Measurements from ENCODE around the gene AGO4. TPM values are rescaled to one million over a fixed set of nuclear protein-coding genes. Genes with fewer than 3 reads are reported as not detected.
"Not testable (repeated sequence)": the region's sequence is repeated elsewhere in the genome, so short reads cannot be mapped to it uniquely, and the experiment has no call there.

AGO4 gene
- total RNA-seq, 1 experiment from 2014 or later, result 5.2 TPM

DNA sequence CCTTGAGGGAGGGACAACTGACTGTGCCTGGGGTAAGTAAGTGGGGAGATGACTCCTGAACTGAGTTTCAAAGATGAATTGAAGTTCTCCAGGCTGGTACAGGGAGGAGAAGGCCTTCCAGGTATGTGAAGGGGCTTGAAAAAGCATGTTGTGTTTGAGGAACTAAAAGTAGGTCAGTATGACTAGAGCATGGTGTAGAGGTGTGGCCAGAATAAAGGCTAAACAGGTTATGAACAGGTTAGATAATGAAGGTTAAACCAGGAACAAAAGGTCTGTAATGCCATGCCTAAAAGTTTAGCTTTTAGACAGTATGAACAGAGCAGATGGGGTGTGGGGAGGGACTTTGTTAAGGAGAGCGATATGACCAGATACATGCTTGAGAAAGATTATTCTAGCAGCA is 30.7 kb upstream of the AGO4 start:
- H3K27me3 Mint-ChIP-seq (ENCODE audit: insufficient read depth, unreplicated experiment), result no peaks in the 10 kb centered on the region
- TF ChIP-seq, protein P1, sequence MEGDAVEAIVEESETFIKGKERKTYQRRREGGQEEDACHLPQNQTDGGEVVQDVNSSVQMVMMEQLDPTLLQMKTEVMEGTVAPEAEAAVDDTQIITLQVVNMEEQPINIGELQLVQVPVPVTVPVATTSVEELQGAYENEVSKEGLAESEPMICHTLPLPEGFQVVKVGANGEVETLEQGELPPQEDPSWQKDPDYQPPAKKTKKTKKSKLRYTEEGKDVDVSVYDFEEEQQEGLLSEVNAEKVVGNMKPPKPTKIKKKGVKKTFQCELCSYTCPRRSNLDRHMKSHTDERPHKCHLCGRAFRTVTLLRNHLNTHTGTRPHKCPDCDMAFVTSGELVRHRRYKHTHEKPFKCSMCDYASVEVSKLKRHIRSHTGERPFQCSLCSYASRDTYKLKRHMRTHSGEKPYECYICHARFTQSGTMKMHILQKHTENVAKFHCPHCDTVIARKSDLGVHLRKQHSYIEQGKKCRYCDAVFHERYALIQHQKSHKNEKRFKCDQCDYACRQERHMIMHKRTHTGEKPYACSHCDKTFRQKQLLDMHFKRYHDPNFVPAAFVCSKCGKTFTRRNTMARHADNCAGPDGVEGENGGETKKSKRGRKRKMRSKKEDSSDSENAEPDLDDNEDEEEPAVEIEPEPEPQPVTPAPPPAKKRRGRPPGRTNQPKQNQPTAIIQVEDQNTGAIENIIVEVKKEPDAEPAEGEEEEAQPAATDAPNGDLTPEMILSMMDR (IDR thresholded peaks at IDR 0.05; ENCODE audit: unreplicated experiment), result no peak
- H3K9me3 Mint-ChIP-seq (ENCODE audit: unreplicated experiment), result no peaks in the 10 kb centered on the region
- ChIA-PET CTCF (interaction anchor here (0.6 to 2.6 kb wide), 8 partner anchors 9 to 325 kb away, joined by 3 to 14 read pairs (median 4); no protein-coding TSS in a partner anchor), POLR2A (interaction anchor here (0.7 kb wide), 1 partner anchor 75 kb away, joined by 3 read pairs; no protein-coding TSS in a partner anchor)
- H3K4me3 Mint-ChIP-seq (ENCODE audit: unreplicated experiment), result no peak overlapping the region
- intact Hi-C loops (cut with micrococcal nuclease), result no loop called here
- no peaks in the 10 kb centered on the region for H3K4me1 Mint-ChIP-seq (ENCODE audit: insufficient read depth, unreplicated experiment)
- DNase-seq (ENCODE audit: unreplicated experiment), result no peak
- no TSS peak for BruUV-seq (replicated peaks)
- H3K27ac Mint-ChIP-seq (ENCODE audit: low read depth, unreplicated experiment), result no peak overlapping the region
- H3K36me3 Mint-ChIP-seq (ENCODE audit: insufficient read depth, unreplicated experiment), result no peaks in the 10 kb centered on the region

GRCh38 chr1:35783055-35783583 is 24.7 kb upstream of the AGO4 start:
- intact Hi-C loops (cut with micrococcal nuclease), result no loop called here
- no peaks in the 10 kb centered on the region for H3K4me1 Mint-ChIP-seq (ENCODE audit: insufficient read depth, unreplicated experiment)
- H3K36me3 Mint-ChIP-seq (ENCODE audit: insufficient read depth, unreplicated experiment), result no peaks in the 10 kb centered on the region
- no peak overlapping the region for H3K27ac Mint-ChIP-seq (ENCODE audit: low read depth, unreplicated experiment)
- no peak overlapping the region for H3K4me3 Mint-ChIP-seq (ENCODE audit: unreplicated experiment)
- BruUV-seq (replicated peaks), result no TSS peak
- POLR2A ChIA-PET, result no interaction called here
- H3K9me3 Mint-ChIP-seq (ENCODE audit: unreplicated experiment), result peaks cover 8% of the 10 kb centered on the region
- TF ChIP-seq, protein P1 (IDR thresholded peaks at IDR 0.05; ENCODE audit: unreplicated experiment), result no peak
- CTCF ChIA-PET, result interaction anchor here (0.6 to 2.4 kb wide), 7 partner anchors 8 to 581 kb away, joined by 3 to 9 read pairs (median 4); no protein-coding TSS in a partner anchor
- H3K27me3 Mint-ChIP-seq (ENCODE audit: insufficient read depth, unreplicated experiment), result no peaks in the 10 kb centered on the region
- DNase-seq (ENCODE audit: unreplicated experiment), result no peak

DNA sequence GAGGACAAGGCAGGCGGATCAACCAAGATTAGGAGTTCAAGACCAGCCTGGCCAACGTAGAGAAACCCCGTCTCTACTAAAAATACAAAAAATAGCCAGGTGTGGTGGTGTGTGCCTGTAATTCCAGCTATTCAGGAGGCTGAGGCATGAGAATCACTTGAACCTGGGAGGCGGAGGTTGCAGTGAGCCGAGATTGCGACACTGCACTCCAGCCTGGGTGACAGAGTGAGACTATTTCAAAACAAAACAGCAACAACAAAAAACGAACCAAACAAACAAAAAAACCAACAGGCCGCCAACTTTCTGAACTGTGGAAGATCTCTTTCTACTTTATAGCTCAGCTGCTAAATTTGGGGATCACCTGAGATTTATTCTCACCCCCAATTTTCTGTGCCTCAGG is 23.5 kb upstream of the AGO4 start:
- not testable (repeated sequence) for DNase-seq (ENCODE audit: unreplicated experiment); BruUV-seq (replicated peaks); H3K9me3 Mint-ChIP-seq (ENCODE audit: unreplicated experiment)

GRCh38 chr1:35788139-35788538 is 19.7 kb upstream of the AGO4 start:
- ChIA-PET POLR2A (no interaction called here), CTCF (no interaction called here)
- H3K27ac Mint-ChIP-seq (ENCODE audit: low read depth, unreplicated experiment), result no peak overlapping the region
- no peak overlapping the region for H3K4me3 Mint-ChIP-seq (ENCODE audit: unreplicated experiment)
- TF ChIP-seq, protein P1 (IDR thresholded peaks at IDR 0.05; ENCODE audit: unreplicated experiment), result no peak
- H3K27me3 Mint-ChIP-seq (ENCODE audit: insufficient read depth, unreplicated experiment), result no peaks in the 10 kb centered on the region
- no peaks in the 10 kb centered on the region for H3K4me1 Mint-ChIP-seq (ENCODE audit: insufficient read depth, unreplicated experiment)
- DNase-seq (ENCODE audit: unreplicated experiment), result no peak
- H3K9me3 Mint-ChIP-seq (ENCODE audit: unreplicated experiment), result peaks cover 6% of the 10 kb centered on the region
- BruUV-seq (replicated peaks), result no TSS peak
- H3K36me3 Mint-ChIP-seq (ENCODE audit: insufficient read depth, unreplicated experiment), result no peaks in the 10 kb centered on the region
- intact Hi-C loops (cut with micrococcal nuclease), result no loop called here

More for the DNA sequence above, 23.5 kb upstream of the AGO4 start:
- H3K27me3 Mint-ChIP-seq (ENCODE audit: insufficient read depth, unreplicated experiment); H3K36me3 Mint-ChIP-seq (ENCODE audit: insufficient read depth, unreplicated experiment); H3K4me3 Mint-ChIP-seq (ENCODE audit: unreplicated experiment); intact Hi-C loops (cut with micrococcal nuclease); POLR2A ChIA-PET; H3K4me1 Mint-ChIP-seq (ENCODE audit: insufficient read depth, unreplicated experiment); H3K27ac Mint-ChIP-seq (ENCODE audit: low read depth, unreplicated experiment): not testable (repeated sequence)
- CTCF ChIA-PET, result interaction anchor here (0.5 to 2.4 kb wide), 4 partner anchors 9 to 220 kb away, joined by 3 to 9 read pairs (median 6); no protein-coding TSS in a partner anchor

All from MCF 10A (cell line).